HG03025 (cell line): Measurements from ENCODE around the gene TGM2.

Experiments
- ATAC-seq: cut with Tn5 transposase; IDR thresholded peaks from one replicate; pipeline ENCODE4 v1.9.1; 2021; ENCODE audit warnings: mild to moderate bottlenecking, moderate library complexity; ENCODE audit not compliant: unreplicated experiment, low FRiP score

TGM2 gene

GRCh38 chr20:38147163-38147562 lies 17.9 kb downstream of the TGM2 start:
- ATAC-seq: no peak

DNA sequence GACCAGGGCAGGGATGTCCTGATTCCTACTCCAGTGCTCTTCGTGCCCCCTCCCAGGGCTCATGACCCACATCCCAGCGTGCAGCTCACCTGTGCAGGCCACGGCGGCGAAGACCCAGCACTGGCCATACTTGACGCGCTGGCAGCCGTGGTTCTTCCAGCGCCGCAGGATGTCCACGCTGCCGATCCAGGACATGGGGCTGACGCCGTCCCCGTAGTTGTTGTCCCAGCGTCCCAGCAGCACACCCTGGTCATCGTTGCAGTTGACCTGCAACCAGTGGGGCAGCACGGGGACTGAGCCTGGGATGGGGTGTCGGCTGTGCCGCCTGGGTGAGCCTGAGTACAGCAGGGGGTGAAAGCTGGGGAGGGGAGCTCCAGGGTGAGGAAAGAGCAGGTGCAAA lies 18.4 kb downstream of the TGM2 start:
- no peak for ATAC-seq

GRCh38 chr20:38146156-38146555 lies 18.9 kb downstream of the TGM2 start:
- no peak for ATAC-seq

DNA sequence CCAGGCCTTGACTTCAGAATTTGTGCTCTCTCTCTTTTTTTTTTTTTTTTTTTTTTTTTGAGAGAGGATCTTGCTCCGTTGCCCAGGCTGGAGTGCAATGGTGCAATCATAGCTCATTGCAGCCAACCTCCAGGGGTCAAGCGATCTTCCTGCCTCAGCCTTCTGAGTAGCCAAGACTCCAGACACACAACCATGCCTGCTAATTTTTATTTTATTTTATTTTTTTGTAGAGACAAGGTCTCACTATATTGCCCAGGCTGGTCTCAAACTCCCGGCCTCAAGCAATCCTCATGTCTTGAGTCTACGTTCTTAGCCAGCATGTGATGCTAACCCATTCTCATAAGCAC lies 19.4 kb downstream of the TGM2 start:
- ATAC-seq: no peak

- no peak for ATAC-seq
Measured at GRCh38 chr20:38144974-38145728, 19.9 kb downstream of the TGM2 start.

GRCh38 chr20:38144598-38144973 lies 20.5 kb downstream of the TGM2 start:
- ATAC-seq: no peak

DNA sequence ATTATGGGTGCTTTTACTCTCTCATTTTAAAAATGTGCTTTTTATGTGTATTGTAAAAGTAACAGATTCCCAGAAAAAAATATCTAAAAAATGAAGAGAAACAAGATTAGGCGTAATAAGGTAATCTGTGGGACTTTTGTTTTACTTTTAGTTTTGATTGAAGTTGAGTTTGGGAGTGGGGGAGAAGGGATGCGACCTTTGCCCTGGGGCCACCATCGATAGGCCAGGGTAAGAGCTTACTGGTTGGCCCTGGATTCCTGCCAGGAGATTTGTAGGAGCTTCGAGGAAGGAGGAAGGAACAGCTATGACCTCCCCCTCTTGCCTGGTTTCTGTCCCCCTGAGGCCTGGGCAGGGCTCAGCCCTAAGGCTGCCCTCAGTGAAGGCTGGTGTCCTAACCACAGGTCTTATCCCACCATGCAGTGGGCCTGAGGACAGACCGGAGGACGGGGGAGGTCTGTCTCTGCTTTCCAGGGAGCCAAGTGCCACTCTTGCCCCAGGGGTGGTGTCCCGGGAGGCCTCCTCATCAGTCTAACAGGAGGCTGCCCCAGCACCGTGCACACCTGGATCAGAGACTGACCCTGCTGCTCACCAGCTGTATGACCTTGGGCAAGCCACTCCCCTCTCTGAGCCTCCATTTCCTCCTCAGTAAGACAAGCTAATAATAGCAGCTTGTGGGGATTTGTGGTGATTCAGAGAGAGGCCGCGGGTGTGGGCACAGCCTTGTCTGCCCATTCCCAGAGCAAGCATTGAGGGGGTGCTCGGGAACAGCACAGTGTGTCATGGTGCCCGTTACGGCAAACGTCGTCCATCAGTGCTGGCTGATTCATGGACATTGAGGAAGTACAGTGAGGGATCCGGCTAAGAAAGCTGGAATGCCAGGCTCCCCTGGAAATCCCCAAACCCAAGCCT lies 21.2 kb downstream of the TGM2 start:
- no peak for ATAC-seq

DNA sequence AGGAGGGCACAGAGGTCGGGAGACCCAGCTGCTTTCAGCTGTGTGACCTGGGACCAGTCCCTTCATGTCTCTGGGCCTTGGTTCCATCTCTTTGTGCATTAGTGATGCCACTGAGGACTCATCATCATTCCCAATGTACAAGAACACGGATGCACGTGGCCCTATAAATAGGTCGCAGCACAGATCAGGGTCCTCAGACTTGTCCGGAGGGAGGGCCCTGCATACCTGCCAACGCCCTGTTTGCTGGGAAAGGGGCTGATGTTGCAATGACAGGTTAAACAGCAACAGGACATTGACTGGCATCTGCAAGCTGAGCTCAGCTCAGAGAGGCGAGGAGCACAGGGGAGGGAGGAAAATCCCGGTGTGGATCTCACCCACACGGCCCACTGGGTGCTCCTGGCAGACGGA lies 21.8 kb downstream of the TGM2 start:
- no peak for ATAC-seq

GRCh38 chr20:38141889-38142494 lies 23.1 kb downstream of the TGM2 start:
- ATAC-seq: no peak

DNA sequence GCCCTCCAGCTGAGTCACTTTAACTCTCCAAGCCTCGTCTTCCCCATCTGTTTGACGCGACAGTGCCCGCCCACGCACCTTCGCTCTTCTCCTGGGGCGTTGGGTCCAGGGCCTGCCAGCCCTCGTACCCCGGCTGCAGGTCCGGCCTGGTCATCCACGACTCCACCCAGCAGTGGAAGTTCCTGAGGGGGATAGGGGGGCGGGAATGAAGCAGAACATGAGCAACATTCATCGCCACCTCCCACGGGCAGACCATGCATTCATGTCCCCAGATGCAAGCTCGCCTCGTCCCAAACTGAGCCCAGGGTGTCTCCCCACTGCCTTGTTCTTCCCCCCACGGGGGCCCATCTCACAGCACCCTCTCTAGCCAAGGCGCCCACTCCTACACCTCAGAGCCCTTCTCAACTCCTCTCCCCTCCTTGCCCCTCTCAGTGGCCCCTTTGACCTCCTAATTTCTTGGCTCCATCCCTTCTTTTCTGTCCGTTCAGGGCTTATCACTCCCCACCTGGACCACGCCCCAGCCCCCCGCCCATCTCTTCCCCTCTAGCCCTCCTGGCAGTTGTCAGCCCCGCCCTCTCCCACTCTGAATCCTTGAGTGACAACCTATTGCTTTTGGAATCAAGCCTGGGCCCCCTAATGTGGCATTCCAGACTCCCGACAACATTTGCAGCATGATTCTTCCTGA lies 23.7 kb downstream of the TGM2 start:
- ATAC-seq: no peak

GRCh38 chr20:38139977-38140753 lies 24.9 kb downstream of the TGM2 start:
- ATAC-seq: no peak

DNA sequence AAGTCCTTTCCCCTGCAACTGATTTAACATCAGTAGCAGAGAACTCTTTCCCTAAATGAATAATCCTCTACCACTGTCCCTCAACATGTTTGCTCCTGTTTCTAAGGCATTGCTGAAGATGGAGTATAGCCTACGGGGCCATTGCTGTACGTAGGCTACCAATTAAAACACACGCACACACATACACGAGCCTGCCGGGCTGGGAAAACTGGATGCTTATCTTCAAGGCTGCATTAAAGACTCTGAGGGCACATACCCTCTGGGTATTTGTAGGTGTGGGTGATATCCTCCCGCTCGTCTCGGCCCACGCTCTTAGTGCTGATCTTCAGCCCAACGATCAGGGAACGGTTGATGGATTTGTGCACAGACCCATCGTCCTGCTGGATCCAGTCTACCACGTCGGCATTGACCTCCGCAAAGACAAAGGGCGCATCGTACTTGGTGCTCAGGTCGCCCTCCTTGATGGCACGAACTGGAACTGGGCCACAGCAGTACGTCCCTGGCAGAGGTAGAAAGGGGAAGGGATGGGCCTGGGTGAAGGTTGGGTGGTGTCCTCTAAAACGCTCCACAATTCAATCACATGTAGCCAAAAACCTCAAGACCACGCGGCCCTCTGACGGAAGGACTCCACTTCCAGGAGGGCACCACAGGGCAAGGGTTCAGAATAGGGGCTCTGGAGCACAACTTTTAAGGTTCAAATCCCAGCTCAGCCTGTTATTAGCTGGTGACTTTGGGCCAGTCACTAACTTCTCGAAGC lies 25.7 kb downstream of the TGM2 start:
- ATAC-seq: no peak

DNA sequence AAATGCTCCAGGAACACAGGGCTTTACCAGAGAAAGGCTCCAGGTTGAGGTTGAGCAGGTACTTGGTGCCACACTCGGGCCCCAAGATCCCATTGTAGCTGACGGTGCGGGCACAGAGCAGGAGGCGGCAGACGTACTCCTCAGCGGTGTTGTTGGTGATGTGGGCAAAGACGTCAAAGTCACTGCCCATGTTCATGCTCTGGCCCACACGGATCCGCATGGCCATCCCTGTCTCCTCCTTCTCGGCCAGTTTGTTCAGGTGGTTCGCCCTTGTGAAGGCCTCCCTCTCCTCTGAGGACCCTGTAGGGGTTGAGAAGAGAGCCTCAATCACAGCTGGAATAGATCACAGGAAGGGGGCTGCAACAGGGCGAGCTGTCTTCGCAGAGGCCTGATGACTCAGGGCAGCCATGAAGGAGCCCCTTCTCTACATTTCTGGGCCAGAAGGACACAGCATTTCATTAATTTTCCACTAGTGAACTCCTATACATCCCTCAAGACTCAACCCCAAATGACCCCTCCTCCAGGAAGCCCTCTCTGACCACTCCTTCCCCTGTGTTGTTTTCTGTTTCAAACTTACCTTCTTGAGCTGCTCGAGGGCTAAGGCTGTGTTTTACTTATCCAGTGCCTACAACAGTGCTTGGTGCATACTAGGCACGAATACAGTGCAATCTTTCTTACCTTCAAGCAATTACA lies 26.8 kb downstream of the TGM2 start:
- no peak for ATAC-seq

DNA sequence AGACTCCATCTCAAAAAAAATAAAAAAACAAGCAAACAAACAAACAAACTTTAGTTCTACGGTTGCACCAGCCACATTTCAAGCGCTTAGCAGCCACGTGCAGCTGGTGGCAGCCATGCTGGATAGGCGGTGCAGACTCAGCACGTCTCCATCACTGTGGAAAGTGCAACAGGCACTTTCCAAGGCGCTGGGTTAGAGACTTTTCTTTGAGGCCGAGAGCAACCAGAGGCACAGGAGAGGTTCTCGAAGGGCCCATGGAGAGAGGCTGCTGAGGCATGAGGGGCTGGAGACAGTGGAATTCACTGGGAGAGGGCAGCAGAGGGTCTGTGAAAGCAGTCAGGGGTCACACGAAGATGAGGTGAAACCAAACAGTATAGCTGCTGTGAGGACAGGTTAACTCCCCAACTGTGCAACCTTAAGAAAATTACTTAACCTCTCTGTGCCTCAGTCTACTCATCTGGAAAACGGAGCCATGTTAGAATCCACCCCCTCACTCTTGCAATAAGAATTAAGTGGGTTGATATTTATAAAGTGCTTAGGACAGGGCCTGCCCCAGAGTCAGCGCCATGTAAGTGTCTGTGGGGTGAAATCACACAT lies 27.5 kb downstream of the TGM2 start:
- no peak for ATAC-seq

DNA sequence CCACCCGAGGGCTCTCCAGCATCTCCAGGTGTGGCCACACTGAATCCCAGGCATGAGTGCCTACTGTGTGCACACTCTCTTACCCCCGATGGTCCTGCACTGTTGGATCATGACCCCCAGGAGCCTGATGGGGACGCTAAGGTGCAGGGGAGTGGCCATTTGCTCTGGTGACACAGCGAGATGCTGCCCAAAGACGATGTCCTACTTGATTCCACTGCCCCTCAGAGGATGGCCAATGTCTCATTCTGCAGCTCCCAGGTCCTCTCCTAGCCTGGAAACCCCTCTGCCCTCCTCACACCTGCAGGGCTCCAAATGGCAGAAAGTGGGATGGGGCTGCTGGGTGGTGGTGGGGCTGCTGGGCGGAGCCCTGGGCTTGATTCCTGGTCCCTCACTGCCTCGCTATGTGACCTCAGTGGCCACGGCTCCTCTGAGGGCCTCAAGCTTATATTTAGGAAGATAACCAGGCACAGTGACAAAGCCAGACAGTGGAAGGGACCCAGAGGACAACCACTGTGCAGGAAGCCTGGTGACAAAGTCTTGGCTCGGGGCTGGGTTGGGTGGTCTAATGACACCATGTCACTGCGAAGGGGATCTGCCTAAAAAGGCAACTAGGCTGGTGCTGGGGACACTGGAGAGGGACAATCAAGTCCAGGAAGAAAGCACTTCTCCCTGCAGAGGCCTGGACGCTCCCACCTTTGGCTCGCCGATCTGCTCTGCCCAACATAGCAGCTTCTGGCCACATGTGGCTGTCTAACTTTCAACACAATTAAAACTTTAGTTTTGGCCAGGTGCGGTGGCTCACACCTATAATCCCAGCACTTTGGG lies 28.4 kb downstream of the TGM2 start:
- ATAC-seq: no peak

- no peak for ATAC-seq
Measured at GRCh38 chr20:38135651-38136420, 29.2 kb downstream of the TGM2 start.

DNA sequence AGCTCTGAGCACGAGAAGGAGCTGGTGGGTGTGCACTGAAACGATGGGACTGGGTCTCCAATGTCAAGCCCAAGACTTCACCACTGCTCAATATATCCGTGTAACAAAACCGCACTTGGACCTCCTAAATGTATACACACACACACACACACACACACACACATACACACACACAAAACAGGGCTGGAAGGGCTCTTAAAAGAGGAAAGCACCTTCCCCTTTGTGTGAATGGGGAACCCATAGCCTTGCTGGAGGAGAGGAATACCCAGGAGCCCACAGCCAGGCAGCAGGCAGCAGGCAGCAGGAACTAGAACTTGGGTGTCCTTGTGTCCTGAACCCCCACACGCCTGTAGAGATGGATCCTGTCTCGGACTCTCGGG lies 29.8 kb downstream of the TGM2 start:
- ATAC-seq: no peak
